NCI-H1436 treated with DMSO at 0.1 percent for 48 hours (cell line): ENCODE results near the gene DGAT2.

Experiments used
- DNase-seq: peaks from one replicate; lab custom pipeline; 2025; lab: John Stamatoyannopoulos, UW

The DGAT2 gene

DNA sequence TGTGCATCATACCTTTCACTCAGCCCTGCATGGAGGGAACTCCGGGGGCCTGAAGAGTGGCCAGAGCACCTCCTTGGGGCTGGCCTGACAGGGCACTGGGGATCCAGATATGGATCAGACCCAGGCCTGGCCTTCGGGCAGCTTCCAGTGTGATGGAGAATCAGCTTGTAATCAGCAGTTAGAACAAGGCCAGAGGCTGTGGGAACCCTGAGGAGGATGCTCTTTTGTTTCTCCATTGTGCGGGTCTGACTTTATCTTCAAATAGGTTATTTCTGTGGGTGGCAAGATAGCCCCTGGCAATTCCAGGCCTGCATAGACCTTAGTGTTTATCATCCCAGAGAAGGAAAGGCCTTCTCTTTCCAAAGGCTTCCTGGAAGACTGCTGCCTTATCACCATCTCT lies 12.3 kb downstream of the DGAT2 start:
- no peak for DNase-seq

DNA sequence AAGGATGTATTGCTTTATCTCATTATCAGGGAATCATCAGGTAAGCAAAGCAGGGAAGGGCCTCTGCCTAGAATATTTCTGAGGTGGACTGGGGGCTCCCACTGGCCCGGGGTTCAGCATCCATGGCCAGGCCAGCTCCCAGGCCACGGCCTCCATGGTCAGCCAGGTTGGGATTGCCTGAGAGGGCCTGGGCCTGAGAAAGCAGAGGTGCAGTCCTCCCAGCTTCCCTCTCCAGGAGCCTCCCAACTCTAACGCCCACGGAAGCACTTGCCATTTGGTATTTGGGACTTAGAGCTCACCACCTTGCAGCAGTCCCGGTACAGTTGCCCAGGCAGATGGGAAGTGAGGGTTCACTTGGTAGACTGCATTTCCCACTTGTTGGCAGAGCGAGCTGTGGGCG lies 12.7 kb downstream of the DGAT2 start:
- no peak for DNase-seq

DNA sequence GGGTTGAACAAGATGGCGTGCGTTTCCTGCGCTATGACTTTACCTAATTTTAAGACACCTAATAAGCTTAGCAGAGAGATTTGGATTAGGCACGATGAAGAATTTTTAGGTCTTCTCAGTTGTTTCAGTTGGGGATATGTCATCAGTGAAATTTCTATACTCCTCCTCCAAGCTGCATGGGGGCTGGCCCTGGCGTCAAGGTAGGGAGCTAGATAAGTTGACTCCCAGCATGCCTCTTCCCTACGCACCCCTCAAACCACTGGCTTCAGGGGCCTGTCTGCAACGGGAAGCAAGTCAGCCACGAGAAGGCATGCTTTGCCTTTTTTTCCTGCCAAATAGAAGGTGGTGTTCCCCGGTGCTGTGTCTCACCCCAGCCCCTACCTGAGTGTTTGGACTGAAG lies 13.3 kb downstream of the DGAT2 start:
- DNase-seq = no peak

DNA sequence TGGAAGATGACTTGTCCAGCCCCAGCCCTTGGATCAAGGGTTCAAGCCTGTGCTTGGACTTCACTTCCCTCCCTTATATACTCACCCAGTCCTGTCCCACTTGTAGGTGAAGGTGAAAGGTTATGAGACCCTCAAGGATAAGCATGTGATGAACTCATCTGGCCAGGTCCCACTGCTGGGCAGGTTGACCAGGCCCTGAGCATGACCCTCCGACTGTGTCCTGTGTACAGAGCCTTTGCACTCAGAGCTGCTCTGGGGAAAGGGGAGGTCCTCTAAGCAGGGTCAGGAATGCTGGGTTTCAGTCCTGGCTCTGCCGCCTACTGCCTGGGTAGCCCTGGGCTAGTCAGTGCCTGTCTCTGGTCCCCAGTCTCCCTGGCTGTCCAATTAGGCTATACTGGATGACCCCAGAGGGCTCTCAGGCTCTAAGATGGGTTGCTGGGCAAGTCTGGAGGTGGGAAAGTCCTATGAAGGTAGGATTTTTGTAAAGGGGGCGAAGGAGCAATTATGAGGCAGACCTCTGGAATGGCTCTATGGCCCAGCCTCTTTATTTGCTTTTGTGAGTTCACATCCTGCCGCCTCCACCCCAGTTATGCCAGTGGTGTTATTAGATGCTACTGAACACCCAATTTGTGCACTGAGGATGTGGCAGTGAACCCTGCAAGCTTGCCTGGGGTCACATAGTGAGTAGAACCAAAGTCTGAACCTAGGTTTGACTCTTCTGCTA lies 14.1 kb downstream of the DGAT2 start:
- no peak for DNase-seq

DNA sequence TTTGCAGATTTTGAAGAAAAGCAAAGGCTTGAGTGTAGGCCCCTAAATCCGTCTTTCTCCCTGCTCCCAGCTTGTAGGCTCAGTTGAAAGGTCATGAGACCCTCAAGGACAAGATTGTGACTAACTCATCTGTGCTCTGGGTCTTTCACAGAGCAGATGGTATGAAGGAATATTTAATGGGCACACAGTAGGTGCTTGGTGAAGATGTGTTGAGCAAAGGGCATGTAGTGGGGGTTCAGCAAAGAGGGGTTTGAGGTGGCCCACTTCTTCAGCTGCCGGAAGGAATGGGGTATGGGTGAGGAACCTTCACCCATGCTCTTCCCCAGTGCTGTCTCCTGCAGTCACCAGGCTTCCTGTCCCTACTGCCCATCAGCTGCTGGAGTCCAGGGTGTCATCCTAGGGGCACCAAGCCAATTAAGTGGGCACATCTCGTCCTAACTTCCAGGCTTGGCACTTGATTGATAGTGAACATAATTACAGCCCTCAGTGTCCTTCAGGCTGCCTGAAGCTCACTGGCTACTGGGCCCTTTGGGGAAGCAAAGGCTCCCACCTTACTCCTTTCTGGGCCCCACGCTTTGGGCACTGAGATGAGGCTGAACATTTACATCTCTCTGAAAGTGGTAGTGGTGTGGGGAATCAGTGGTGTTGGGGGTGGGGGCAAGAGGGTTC lies 15.0 kb downstream of the DGAT2 start:
- DNase-seq = no peak

DNA sequence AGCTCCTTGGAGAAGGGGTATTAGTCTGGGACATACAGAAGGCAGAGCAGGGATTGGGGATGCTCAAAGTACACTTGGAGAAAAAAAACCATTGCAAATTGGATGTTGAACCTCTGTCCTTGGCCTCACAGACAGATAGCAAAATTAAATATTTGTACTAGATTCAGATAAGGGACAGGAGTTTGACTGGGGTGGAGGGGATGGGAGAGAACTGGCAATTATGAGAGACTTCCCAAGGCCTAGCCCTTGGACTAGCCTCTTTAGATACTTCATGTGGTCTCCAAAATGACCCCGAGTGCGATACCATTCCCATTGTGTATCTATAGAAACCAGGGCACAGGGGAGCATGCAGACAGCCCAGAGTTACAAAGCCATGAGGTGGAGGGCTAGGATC lies 15.5 kb downstream of the DGAT2 start:
- no peak for DNase-seq

DNA sequence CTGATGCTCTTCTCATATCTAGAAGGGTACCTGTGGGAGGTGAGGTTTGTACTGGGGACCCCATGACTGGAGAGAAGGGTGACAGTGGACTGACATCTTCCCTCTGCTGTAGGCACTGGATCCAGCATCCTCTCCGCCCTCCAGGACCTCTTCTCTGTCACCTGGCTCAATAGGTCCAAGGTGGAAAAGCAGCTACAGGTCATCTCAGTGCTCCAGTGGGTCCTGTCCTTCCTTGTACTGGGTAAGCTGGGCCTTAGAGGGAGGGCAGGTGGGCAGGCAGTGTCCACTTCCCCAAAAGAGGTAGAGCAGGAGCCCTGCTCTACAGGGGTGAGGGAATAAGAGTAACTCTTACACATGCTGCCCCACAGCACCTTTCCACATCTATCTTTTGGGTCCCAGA lies 15.9 kb downstream of the DGAT2 start:
- DNase-seq = no peak

DNA sequence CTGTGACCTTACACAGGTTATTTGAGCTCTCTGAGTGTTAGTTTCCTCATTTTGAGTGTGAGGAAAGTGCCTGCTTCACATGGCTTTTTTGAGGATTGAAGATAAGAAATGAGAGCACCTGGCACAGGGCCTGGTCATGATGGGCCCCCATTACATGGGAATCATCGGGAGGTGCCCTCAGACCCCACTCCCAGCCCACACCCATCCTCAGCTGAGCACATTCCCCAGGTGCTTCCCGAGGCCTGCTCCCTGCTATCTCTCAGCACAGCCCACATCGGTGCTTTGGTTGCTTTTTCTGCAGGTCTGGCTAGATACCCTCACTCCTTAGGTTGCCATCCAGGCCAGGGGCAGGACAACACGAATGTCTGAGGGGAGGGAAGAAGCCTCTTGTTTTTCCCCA lies 16.6 kb downstream of the DGAT2 start:
- no peak for DNase-seq

DNA sequence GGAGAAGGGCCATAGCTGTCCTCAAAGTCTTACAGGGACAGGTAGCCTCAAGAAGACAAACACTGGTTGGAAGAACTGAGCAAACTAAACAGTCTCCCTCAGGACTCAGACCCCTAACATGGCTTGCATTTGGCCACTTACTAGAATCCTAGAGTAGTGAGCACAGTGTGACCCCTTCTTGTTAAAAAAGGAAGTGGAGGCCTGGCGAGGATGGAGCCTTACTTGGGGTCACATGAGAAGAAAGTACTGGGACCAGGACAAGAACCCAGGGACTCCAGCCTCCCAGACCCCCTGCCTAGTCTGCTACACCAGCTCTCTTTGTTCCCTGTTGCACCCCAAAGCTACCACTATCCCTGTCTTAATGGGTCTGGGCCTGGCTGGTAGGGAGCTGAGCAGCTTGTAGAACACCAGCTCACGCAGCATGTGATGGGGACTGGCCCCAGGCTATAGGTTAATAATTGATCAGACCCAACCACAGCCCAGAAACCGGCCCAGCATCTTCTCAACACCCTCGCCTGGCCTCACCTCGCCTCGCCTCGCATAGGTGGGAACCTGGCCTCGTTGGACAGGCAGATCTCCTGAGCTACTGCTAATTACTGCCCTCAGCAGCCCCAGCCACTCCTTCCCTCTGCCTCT lies 17.6 kb downstream of the DGAT2 start:
- no peak for DNase-seq

DNA sequence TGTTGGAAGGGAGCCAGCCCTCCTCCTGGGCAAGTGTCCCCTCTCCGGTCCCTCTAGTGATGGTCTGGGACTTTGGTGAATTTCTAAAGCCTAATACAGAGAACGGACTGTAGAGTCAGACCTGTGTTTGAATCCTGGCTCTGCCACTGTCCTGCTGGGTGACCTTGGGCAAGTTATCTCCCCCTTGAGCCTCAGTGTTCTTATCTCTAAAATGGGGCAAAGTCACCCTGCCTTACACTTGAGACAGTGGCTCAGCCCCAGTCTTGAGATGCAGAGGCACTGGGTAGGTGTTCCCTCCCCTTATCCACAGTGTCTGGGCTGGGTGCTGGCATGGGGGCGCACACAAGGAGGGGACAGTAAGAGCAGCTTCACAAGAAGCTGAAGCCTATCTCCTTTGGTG lies 20.9 kb downstream of the DGAT2 start:
- DNase-seq = no peak

DNA sequence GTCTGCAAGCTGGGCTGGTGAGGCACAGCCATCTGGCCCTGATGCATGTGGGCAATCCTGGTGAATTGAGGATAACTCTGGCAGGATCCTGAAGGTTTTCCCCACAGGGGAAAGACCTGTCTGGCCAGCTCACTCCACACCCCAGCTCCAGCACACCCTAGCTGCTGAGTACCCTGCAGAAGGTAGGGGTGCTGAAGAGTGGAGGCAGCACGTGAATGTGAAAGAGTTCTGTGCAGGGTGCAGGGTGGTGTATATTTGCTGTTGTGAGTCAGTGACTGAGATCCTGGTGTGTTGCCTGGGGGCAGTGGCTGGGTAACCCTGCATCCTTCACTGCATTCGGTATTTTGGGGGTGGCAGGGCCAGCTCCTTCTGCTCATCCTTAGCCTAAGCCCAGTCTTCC lies 22.4 kb downstream of the DGAT2 start:
- no peak for DNase-seq

DNA sequence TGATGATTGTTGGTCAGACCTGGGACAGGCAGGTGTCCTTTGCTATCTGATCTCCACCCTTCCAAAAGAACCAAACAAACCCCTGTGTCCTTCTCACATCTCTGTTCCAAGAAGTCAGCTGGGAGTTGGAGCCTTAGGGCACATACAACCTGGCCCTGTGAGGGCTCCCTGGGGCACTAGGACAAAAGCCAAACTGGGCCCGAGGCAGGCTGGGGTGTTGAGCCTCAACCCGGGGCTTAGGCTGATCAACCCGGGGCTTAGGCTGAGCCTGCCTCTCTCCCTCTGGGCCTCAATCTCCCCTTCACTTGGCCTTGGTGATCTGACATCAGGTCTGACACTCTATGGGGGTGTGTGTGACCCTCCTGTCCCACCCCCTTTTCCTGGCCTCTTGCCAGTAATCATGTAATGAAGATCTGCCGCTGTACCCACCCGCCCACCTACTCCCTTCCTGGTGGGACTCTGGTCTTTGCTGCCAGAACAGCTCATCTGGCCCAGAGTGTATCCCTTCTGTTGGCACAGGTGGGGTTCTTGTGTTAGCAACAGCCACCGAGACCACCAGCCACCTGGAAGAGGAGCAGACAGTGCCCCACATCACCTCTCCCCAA lies 23.7 kb downstream of the DGAT2 start:
- DNase-seq = no peak

DNA sequence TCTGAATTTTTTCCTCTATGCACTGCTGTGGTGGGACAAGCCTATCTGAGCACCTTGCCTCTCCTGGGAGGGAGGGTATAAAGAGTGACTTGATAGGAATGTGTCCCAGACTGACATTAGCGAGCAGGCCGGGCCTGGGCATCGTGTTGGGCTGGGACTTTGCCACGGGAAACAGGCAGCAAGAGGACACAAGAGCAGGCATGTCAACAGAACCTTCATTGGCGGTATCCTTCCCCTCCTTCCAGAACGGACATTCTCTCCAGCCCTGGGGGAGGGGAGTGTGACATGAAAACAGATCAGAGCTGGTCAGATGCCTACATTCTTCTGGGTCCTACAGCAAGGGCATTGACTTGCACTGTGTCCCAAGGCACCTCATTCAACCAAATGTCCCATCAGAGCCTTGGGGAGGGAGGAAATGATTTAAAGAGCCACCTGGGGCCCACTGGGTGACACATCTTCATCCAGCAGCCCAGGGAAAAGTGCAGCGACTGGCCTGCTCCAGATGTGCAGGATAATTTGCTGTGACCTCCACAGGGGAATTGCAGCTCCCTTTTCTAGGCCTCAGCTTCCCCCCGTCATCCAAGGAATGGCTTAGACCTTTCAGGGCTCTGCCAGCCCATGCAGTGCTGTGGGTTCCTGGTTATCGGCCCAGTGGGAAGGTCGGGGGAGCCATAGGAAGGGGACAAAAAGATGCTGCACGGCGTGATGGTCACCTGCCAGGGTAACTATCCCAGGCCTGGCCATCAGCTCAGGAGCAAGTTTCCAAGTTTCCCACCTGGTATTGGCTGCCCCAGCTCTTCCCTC lies 24.6 kb downstream of the DGAT2 start:
- no peak for DNase-seq

DNA sequence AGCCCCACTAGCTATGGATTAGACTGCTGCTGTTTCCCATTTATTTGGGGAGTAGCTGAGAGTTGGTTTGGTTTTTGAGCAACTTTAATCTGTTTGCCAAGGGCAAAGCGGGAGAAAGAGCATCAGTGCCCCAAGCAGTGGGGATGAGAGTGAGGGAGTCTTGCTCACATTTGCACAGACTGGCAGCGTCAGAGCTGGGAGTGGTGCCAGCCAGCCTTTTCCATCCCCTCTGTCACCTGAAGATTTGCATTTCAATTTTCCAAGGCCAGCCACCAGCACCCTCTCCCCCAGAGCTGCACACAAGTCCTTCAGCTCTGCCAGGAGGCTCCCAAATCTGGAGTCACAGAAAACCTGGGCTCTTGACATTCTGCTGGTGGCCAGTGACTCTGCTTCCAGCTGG lies 25.4 kb downstream of the DGAT2 start:
- DNase-seq = no peak

DNA sequence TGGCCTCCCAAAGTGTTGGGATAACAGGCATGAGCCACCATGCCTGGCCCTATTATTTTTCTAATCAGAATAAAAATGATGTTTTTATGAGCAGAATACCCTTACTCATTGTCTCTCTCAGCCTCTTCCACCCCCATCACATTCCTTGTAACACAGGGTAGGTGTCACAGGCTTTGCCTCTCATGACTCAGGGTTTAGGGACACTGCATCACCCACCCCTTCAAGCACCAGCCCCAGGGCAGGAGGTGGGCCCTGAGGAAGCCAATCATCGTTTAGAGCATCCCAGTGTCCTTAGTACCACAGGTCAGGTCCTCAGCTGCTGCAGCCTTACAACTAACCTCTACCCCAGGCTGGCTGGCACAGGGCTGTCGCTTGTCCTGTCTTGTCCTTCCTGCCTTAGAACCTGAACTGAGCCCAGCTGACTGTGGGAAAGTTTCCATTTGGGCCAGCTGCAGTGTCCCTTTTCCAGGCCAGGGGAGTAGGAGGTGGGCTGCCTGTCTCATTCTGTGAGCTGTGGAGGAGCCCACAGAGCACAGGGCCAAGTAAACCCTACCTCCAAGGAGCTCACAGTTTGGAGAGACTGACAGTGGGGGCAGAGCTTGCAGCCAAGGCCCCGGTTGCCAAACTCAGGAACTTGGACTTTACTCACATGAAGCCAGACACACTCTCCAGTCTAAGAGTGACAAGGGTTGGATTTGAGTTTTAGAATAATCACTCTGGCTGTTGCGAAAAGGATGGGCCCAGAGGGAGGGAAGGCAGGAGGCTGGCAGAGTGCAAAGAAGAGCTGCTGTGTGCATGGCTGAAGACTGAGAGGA lies 26.9 kb downstream of the DGAT2 start:
- no peak for DNase-seq

DNA sequence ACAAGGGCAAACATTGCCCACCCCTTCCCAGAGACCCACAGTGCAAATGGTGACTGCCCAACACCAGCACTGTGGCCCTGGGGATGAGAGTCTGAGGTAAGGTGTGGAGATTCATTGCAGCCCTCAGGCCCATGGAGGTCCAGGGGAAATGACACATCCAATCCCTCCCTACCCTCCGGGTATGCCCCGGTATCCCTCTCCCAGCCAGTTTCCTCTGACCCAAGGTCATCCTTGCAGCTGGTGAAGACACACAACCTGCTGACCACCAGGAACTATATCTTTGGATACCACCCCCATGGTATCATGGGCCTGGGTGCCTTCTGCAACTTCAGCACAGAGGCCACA lies 27.5 kb downstream of the DGAT2 start:
- no peak for DNase-seq

DNA sequence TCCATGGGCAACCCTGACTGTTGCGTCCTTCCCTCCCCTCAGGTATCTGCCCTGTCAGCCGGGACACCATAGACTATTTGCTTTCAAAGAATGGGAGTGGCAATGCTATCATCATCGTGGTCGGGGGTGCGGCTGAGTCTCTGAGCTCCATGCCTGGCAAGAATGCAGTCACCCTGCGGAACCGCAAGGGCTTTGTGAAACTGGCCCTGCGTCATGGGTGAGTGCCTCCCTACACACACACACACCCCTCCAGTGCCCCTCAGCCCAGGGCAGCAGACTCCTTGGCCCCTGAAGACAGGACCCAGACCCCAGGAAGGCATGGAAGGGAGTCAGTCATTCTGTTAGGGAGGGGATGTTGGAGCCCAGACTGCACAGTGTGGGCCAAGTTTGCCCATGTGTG lies 28.5 kb downstream of the DGAT2 start:
- DNase-seq = no peak

DNA sequence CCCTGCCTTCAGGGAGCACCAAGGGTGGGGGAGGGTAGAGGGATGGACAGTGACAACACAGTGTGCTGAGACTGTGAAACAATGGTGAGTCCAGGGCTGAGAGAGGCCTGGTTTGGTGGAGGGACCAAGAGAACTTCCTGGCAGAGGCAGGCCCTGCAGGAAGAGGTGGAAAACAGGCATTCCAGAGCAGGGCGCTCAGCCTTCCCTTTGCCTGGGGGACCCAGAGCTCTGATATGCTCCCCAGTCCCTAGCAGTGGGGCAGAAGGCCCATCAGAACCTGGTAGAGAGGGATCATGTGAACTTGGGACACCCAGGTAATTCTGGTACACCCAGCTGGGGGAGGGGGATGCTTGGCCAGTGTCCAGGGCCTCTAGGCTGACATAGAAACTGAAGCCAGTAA lies 29.2 kb downstream of the DGAT2 start:
- no peak for DNase-seq

DNA sequence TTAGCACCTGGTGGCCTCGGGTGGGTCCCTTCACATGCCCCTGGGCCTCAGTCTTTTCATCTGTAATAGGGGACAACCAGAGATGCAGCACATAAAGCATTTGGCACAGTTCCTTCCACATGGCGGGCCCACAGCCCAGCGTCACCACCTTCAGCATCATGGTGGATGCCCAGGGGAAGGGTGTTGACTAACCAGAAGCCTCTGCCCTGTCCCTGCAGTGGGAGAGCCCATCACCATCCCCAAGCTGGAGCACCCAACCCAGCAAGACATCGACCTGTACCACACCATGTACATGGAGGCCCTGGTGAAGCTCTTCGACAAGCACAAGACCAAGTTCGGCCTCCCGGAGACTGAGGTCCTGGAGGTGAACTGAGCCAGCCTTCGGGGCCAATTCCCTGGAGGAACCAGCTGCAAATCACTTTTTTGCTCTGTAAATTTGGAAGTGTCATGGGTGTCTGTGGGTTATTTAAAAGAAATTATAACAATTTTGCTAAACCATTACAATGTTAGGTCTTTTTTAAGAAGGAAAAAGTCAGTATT lies 31.6 kb downstream of the DGAT2 start:
- no peak for DNase-seq

DNA sequence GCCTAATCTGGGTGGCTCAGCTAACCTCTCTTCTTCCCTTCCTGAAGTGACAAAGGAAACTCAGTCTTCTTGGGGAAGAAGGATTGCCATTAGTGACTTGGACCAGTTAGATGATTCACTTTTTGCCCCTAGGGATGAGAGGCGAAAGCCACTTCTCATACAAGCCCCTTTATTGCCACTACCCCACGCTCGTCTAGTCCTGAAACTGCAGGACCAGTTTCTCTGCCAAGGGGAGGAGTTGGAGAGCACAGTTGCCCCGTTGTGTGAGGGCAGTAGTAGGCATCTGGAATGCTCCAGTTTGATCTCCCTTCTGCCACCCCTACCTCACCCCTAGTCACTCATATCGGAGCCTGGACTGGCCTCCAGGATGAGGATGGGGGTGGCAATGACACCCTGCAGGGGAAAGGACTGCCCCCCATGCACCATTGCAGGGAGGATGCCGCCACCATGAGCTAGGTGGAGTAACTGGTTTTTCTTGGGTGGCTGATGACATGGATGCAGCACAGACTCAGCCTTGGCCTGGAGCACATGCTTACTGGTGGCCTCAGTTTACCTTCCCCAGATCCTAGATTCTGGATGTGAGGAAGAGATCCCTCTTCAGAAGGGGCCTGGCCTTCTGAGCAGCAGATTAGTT lies 32.3 kb downstream of the DGAT2 start:
- no peak for DNase-seq
